ENCODE data around the gene TMCC3. TPM values are rescaled to one million over a fixed set of nuclear protein-coding genes. Genes with fewer than 3 reads are reported as not detected.

The TMCC3 gene
- polyA plus RNA-seq, 1 donor (not counting 4 experiments of a cell fraction or from before 2014, with no cell fraction given) = 18.9 TPM

GRCh38 chr12:94631058-94631457, 19.3 kb downstream of the TMCC3 start:
- TF ChIP-seq CTCF (optimal IDR thresholded peaks at IDR 0.05 in 1 of 3, IDR thresholded peaks at IDR 0.05 in 1 of 3, conservative IDR thresholded peaks at IDR 0.05 in 1 of 3; ENCODE audit: extremely low read depth in 1 of 3, insufficient read depth in 2 of 3, low read length in 3 of 3) = no peak
- no peak for TF ChIP-seq EZH2 (IDR thresholded peaks at IDR 0.05; ENCODE audit: low read length)
- no peaks in the 10 kb centered on the region for H3K9me1 ChIP-seq (ENCODE audit: control insufficient read depth, extremely low read depth, insufficient read depth, low read length)
- peaks cover 50% of the 10 kb centered on the region for H3K79me2 ChIP-seq (ENCODE audit: control insufficient read depth, insufficient read depth, low read length)
- no peak overlapping the region for H3K9ac ChIP-seq (ENCODE audit: control insufficient read depth, extremely low read depth, insufficient read depth, low read length)
- no peaks in the 10 kb centered on the region for H3K9me3 ChIP-seq (ENCODE audit: control insufficient read depth, low read depth, low read length)
- H3K4me3 ChIP-seq (ENCODE audit: control insufficient read depth in 2 of 3, extremely low read depth in 1 of 3, insufficient read depth in 2 of 3, low read depth in 1 of 3, low read length in 3 of 3) = no peak overlapping the region
- FAIRE-seq = no peak
- no peak for DNase-seq (ENCODE audit: low read depth, low spot score)
- no peaks in the 10 kb centered on the region for H3K4me1 ChIP-seq (ENCODE audit: control insufficient read depth, extremely low read depth, insufficient read depth, low read length)
- no peaks in the 10 kb centered on the region for H3K27me3 ChIP-seq (ENCODE audit: control insufficient read depth, extremely low read depth, insufficient read depth, low read length)
- no peaks in the 10 kb centered on the region for H4K20me1 ChIP-seq (ENCODE audit: control insufficient read depth, extremely low read depth, insufficient read depth, low read length)
- H2AFZ ChIP-seq (ENCODE audit: control insufficient read depth, low read length) = no peak overlapping the region
- H3K27ac ChIP-seq (ENCODE audit: control insufficient read depth, insufficient read depth, low read length) = no peak overlapping the region
- H3K36me3 ChIP-seq (ENCODE audit: control insufficient read depth in 2 of 2, extremely low read depth in 1 of 2, insufficient read depth in 2 of 2, low read length in 2 of 2) = no peaks in the 10 kb centered on the region
- H3K4me2 ChIP-seq (ENCODE audit: control insufficient read depth, extremely low read depth, insufficient read depth, low read depth, low read length) = no peak overlapping the region
- dilution Hi-C loops (cut with MboI; ENCODE audit: extremely low pct_ligation_motif_present, low sequenced_read_pairs) = no loop called here

GRCh38 chr12:94628819-94629472, 21.4 kb downstream of the TMCC3 start:
- Histone ChIP-seq H3K36me3 (ENCODE audit: control insufficient read depth in 2 of 2, extremely low read depth in 1 of 2, insufficient read depth in 2 of 2, low read length in 2 of 2) (no peaks in the 10 kb centered on the region), H3K9me3 (ENCODE audit: control insufficient read depth, low read depth, low read length) (no peaks in the 10 kb centered on the region), H3K9ac (ENCODE audit: control insufficient read depth, extremely low read depth, insufficient read depth, low read length) (no peak overlapping the region), H2AFZ (ENCODE audit: control insufficient read depth, low read length) (no peak overlapping the region), H3K79me2 (ENCODE audit: control insufficient read depth, insufficient read depth, low read length) (peaks cover 48% of the 10 kb centered on the region), H4K20me1 (ENCODE audit: control insufficient read depth, extremely low read depth, insufficient read depth, low read length) (no peaks in the 10 kb centered on the region), H3K4me2 (ENCODE audit: control insufficient read depth, extremely low read depth, insufficient read depth, low read depth, low read length) (no peak overlapping the region), H3K27ac (ENCODE audit: control insufficient read depth, insufficient read depth, low read length) (no peak overlapping the region), H3K9me1 (ENCODE audit: control insufficient read depth, extremely low read depth, insufficient read depth, low read length) (no peaks in the 10 kb centered on the region), H3K27me3 (ENCODE audit: control insufficient read depth, extremely low read depth, insufficient read depth, low read length) (no peaks in the 10 kb centered on the region), H3K4me3 (ENCODE audit: control insufficient read depth in 2 of 3, extremely low read depth in 1 of 3, insufficient read depth in 2 of 3, low read depth in 1 of 3, low read length in 3 of 3) (no peak overlapping the region), H3K4me1 (ENCODE audit: control insufficient read depth, extremely low read depth, insufficient read depth, low read length) (no peaks in the 10 kb centered on the region)
- TF ChIP-seq CTCF (optimal IDR thresholded peaks at IDR 0.05 in 1 of 3, IDR thresholded peaks at IDR 0.05 in 1 of 3, conservative IDR thresholded peaks at IDR 0.05 in 1 of 3; ENCODE audit: extremely low read depth in 1 of 3, insufficient read depth in 2 of 3, low read length in 3 of 3) = no peak
- TF ChIP-seq EZH2 (IDR thresholded peaks at IDR 0.05; ENCODE audit: low read length) = no peak
- dilution Hi-C loops (cut with MboI; ENCODE audit: extremely low pct_ligation_motif_present, low sequenced_read_pairs) = no loop called here
- FAIRE-seq (no peak), DNase-seq (ENCODE audit: low read depth, low spot score) (no peak)

All from keratinocyte (primary cell).